Transverse colon (tissue), 4 donors: ENCODE results near the gene PGAM2. TPM values are rescaled to one million over a fixed set of nuclear protein-coding genes. Genes with fewer than 3 reads are reported as not detected.

Experiments used
- DNase-seq: peaks from one replicate; pipeline ENCODE4 v3.0.0-alpha.2; 2019
- H3K27ac ChIP-seq, 4 donors: fragments of 200-600 bp; sonication (generic); 2 replicates each; pipeline ENCODE4 v1.5.1; 2016 to 2018; ENCODE audit warnings: inconsistent platforms in 4 of 4
- H3K27me3 ChIP-seq: fragments of 200-600 bp; sonication (generic); 2 replicates; pipeline ENCODE4 v1.5.1; 2017; ENCODE audit warnings: inconsistent platforms
- H3K36me3 ChIP-seq, 4 donors: fragments of 200-600 bp; sonication (generic); 2 replicates each; pipeline ENCODE4 v1.5.1; 2017 to 2019; ENCODE audit warnings: inconsistent platforms in 4 of 4
- H3K4me1 ChIP-seq, 4 donors: fragments of 200-600 bp; sonication (generic); 2 replicates each; pipeline ENCODE4 v1.5.1; 2017 to 2020; ENCODE audit warnings: inconsistent platforms in 4 of 4
- H3K4me3 ChIP-seq, 4 donors: fragments of 200-600 bp; sonication (generic); 1 replicate in 1 of 4; 2 replicates in 3 of 4; pipeline versions ENCODE4 v1.5.1 to v1.6.1; 2017 to 2019; ENCODE audit warnings: inconsistent platforms in 4 of 4
- H3K9me3 ChIP-seq, 2 donors: fragments of 200-600 bp; sonication (generic); 2 replicates each; pipeline ENCODE4 v1.5.1; 2017 to 2019; ENCODE audit warnings: inconsistent platforms in 2 of 2
- EP300 ChIP-seq: sonication (generic); formaldehyde crosslinking; IDR thresholded peaks from one replicate; pipeline ENCODE4 v1.6.1; 2017; ENCODE audit warnings: antibody characterized with exemption, low read depth
- POLR2A ChIP-seq: fragments of 450-650 bp; IDR thresholded peaks from one replicate; pipeline ENCODE4 v1.6.1; 2016; ENCODE audit warnings: antibody characterized with exemption, mild to moderate bottlenecking, moderate library complexity
- POLR2AphosphoS5 ChIP-seq, 3 donors: sonication (generic); formaldehyde crosslinking; IDR thresholded peaks; one replicate each; pipeline ENCODE4 v1.6.1; 2016; ENCODE audit warnings: antibody characterized with exemption in 3 of 3
- WGBS, 2 donors: methylation state at CpG; one replicate each; pipeline ENCODE4 v1.1.5; 2018; ENCODE audit warnings: low coverage in 1 of 2; 5-methylcytosine and 5-hydroxymethylcytosine counted together
- in situ Hi-C, 4 donors: fragments of 200-750 bp; cut with MboI; loops; one replicate each; pipeline versions ENCODE4 v1.15.0 to v1.15.1; 2017; ENCODE audit warnings: low sequenced_read_pairs in 3 of 4, low pct_ligation_motif_present in 1 of 4, low pct_unique_long_range_greater_than_20kb in 1 of 4
- intact Hi-C: fragments of 100-400 bp; cut with DNase I; formaldehyde crosslinking; loops from one replicate; pipeline ENCODE4 v1.15.1; 2023; ENCODE audit warnings: low total_unique reads
- total RNA-seq, 4 donors: library from RNA; depleted of rRNA; stranded (reverse); fragments of >200 nt; gene quantifications; one replicate each; pipeline ENCODE4 v1.1.0, GENCODE V29; 2016
- TF ChIP-seq, protein P1 (sequence below), 5 experiments: fragments of 200-600 bp in 3 of 5; fragments of 450-650 bp in 2 of 5; sonication (generic) in 3 of 5; IDR thresholded peaks; 1 replicate in 2 of 5; 2 replicates in 3 of 5; pipeline ENCODE4 v1.5.1; 2016 to 2017; ENCODE audit warnings: antibody characterized with exemption in 5 of 5, inconsistent platforms in 3 of 5, mild to moderate bottlenecking in 2 of 5, moderate library complexity in 1 of 5

The PGAM2 gene
- total RNA-seq, 4 donors from 2014 or later: 9.7 TPM; not detected in 3

DNA sequence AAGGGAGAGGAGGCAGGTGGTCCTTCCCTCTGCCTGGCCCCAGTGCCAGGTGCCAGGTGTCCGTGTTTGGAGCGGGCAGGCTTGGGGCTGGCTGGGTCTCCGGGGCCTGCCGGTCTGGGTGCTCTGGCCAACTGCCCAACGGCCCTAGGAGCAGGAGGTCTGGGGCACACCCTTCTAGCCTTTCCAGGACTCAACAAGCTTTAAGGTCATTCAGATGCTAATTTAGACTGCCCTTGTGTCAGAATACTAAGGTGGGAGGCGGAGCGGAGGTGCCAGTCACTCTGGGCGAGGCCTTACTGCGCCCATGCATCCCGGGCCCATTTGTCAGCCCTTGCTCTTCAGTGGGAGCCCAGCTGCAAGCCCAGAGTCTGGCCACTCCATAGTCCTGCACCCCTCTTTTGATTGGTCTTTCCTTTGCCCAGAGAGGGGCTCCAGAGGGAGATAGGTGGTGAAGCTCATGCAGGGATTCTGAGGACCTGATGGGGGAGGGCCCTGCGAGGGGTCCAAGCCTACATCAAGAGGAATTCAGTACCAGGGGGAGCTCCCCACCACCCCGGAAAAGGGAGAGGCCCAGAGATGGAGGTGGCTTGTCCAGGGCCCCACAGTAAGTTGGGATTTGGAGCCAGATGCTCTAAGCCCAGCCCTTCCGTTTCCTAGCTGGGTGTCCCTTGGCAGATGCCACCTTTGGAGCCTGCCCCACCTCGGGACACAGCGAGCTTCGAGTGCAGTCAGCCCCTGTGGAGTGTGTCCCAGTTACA, 1.3 kb downstream of the PGAM2 start:
- TF ChIP-seq POLR2A (no peak), EP300 (no peak), POLR2AphosphoS5 (IDR thresholded peaks at IDR 0.05) (no peak)
- TF ChIP-seq, protein P1, sequence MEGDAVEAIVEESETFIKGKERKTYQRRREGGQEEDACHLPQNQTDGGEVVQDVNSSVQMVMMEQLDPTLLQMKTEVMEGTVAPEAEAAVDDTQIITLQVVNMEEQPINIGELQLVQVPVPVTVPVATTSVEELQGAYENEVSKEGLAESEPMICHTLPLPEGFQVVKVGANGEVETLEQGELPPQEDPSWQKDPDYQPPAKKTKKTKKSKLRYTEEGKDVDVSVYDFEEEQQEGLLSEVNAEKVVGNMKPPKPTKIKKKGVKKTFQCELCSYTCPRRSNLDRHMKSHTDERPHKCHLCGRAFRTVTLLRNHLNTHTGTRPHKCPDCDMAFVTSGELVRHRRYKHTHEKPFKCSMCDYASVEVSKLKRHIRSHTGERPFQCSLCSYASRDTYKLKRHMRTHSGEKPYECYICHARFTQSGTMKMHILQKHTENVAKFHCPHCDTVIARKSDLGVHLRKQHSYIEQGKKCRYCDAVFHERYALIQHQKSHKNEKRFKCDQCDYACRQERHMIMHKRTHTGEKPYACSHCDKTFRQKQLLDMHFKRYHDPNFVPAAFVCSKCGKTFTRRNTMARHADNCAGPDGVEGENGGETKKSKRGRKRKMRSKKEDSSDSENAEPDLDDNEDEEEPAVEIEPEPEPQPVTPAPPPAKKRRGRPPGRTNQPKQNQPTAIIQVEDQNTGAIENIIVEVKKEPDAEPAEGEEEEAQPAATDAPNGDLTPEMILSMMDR (IDR thresholded peaks at IDR 0.05): no peak
- DNase-seq: peak; percentile 8
- no peaks in the 10 kb centered on the region for H3K9me3 ChIP-seq
- H3K27me3 ChIP-seq: no peaks in the 10 kb centered on the region
- peaks cover 16 to 20% (median 18%) of the 10 kb centered on the region in 4 donors for H3K4me1 ChIP-seq
- peaks cover 0 to 25% (median 9%) of the 10 kb centered on the region in 4 donors for H3K36me3 ChIP-seq
- 42 to 43% methylated on average over 3 to 16 of the region's 16 CpGs for WGBS, 2 donors
- no peak overlapping the region for H3K27ac ChIP-seq
- intact Hi-C loops: no loop called here
- H3K4me3 ChIP-seq: no peak overlapping the region
- in situ Hi-C loops: no loop called here

DNA sequence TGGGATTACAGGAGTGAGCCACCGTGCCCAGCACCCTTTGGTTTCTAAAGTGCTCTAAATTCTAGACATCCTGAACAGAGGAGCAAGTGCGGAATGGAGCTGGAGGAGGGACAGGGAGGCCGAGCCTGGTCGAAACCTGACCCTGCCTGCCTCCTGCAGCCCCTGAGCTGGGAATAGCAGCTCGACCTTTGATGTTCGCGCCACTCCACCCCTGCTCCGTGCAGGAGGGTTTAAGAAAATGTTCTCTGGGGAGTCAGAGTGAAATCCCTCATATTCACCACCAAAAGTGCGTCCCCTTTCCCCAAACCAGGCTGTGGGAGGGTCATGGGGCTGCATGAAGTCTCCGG, 1.8 kb downstream of the PGAM2 start:
- H3K4me1 ChIP-seq: peaks cover 16 to 20% (median 18%) of the 10 kb centered on the region in 4 donors
- WGBS, 2 donors: 70 to 76% methylated on average over 2 to 10 of the region's 10 CpGs
- intact Hi-C loops: no loop called here
- H3K4me3 ChIP-seq: no peak overlapping the region
- in situ Hi-C loops: no loop called here
- peak; percentile 0 for DNase-seq
- peaks cover 0 to 31% (median 11%) of the 10 kb centered on the region in 4 donors for H3K36me3 ChIP-seq
- TF ChIP-seq POLR2AphosphoS5 (IDR thresholded peaks at IDR 0.05) (no peak), EP300 (no peak), POLR2A (no peak)
- TF ChIP-seq, protein P1 (IDR thresholded peaks at IDR 0.05): no peak
- H3K27ac ChIP-seq: no peak overlapping the region
- no peaks in the 10 kb centered on the region for H3K27me3 ChIP-seq
- no peaks in the 10 kb centered on the region for H3K9me3 ChIP-seq

DNA sequence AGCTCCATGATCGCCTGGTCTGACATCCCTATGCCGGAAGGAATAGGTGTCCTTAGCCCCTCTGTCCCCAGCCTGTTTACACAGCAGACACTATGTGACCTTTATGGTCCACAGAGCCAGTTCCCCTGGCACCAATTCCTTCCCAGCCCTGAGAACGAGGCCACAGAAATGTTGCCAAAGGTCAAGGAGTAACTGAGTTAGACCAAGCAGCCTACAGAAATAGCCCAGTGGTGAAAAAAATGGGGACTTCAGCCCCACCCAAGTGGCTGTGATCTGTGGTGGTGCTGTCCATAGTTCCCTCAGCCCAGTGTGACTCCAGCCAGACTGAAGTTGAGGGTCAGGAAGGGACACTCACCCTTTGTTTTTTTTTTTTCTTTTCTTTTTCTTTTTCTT, 2.5 kb downstream of the PGAM2 start:
- Histone ChIP-seq H3K9me3 (no peaks in the 10 kb centered on the region), H3K4me1 (peaks cover 16 to 20% (median 18%) of the 10 kb centered on the region in 4 donors), H3K27me3 (no peaks in the 10 kb centered on the region), H3K27ac (no peak overlapping the region), H3K4me3 (no peak overlapping the region), H3K36me3 (peaks cover 0 to 37% (median 14%) of the 10 kb centered on the region in 4 donors)
- TF ChIP-seq POLR2AphosphoS5 (IDR thresholded peaks at IDR 0.05): no peak
- TF ChIP-seq POLR2A: no peak
- no peak for TF ChIP-seq EP300
- TF ChIP-seq, protein P1 (IDR thresholded peaks at IDR 0.05): no peak
- in situ Hi-C loops (no loop called here), intact Hi-C loops (no loop called here)
- peak; percentile 4 for DNase-seq
- WGBS, 2 donors: 66% methylated on average over 3 of the region's 3 CpGs; no CpG with 5 or more reads in 1 of the 2 donors

DNA sequence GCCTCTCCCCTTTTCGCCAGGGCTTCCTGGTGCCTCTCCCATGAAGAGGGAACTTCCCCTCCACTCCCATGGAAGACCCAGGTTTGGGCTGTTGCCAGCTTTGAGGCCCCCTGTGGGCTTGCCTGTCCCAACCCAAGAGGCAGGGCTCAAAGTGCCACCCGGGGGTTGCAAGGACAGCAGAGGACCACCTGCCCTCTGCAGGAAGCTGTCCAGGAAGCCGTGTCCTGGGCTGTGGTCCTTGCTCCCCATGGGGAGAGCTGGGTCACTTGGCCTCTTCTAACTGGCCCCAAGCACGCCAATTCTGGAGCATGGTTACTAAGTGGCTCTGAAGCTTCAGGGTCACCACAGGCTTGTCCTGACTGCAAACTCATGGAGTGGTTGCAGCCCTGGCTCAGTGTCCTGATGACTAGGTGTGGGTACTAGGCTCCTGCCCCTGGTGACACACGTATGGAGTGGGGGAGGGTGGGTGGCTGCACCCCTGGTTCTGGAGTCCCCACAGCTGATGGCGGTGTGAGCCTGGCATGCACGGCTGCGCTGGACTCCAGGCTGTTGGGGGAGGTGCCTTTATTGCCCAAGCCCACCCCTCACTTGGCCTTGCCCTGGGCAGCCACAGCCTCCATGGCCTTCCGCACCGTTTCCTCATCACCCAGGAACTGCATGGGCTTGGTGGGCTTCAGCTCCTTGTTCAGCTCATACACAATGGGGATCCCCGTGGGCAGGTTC, 3.0 kb downstream of the PGAM2 start:
- Histone ChIP-seq H3K9me3 (no peaks in the 10 kb centered on the region), H3K27me3 (no peaks in the 10 kb centered on the region), H3K4me1 (peaks cover 16 to 20% (median 18%) of the 10 kb centered on the region in 4 donors), H3K27ac (no peak overlapping the region), H3K4me3 (no peak overlapping the region), H3K36me3 (peaks cover 0 to 42% (median 17%) of the 10 kb centered on the region in 4 donors)
- WGBS, 2 donors: 90% methylated on average over 10 of the region's 11 CpGs; no CpG with 5 or more reads in 1 of the 2 donors
- DNase-seq: peak; percentile 6
- in situ Hi-C loops (no loop called here), intact Hi-C loops (no loop called here)
- TF ChIP-seq POLR2AphosphoS5 (IDR thresholded peaks at IDR 0.05): no peak
- TF ChIP-seq EP300: no peak
- TF ChIP-seq, protein P1 (IDR thresholded peaks at IDR 0.05): no peak
- TF ChIP-seq POLR2A: no peak
